ENCODE measurements around the gene VAPB.

GRCh38 chr20:58362206-58362516, 26.9 kb upstream of the VAPB start:
- no peak for TF ChIP-seq ZNF565 (CRISPR knock-in tag; conservative IDR thresholded peaks at IDR 0.05; ENCODE audit: low read depth)
- TF ChIP-seq POU6F1 (CRISPR knock-in tag; IDR thresholded peaks at IDR 0.05; ENCODE audit: borderline replicate concordance, low read depth) = no peak
- no peak for TF ChIP-seq PATZ1 (CRISPR knock-in tag; IDR thresholded peaks at IDR 0.05; ENCODE audit: borderline replicate concordance)
- no peak for TF ChIP-seq SNAI2 (CRISPR knock-in tag; IDR thresholded peaks at IDR 0.05)
- no peak for TF ChIP-seq BACH2 (CRISPR knock-in tag; IDR thresholded peaks at IDR 0.05; ENCODE audit: borderline replicate concordance)
- TF ChIP-seq RARB (CRISPR knock-in tag; IDR thresholded peaks at IDR 0.05) = no peak
